K562 (cell line): ENCODE data around the gene PIK3R5. TPM values are rescaled to one million over a fixed set of nuclear protein-coding genes. Genes with fewer than 3 reads are reported as not detected.

Experiments
- ATAC-seq: fragments of 200-7000 bp; cut with Tn5 transposase; 3 replicates; pipeline ENCODE4 v1.9.1; 2020; ENCODE audit warnings: moderate library complexity
- BruUV-seq: library from RNA; stranded (reverse); fragments of 400-500 nt; replicated peaks from 2 replicates; lab custom pipeline; 2021; lab: Mats Ljungman, UMichigan
- CTCF ChIA-PET: fragments of 300-600 bp; formaldehyde crosslinking; extraction: SDS; loops from one replicate; lab custom pipeline; 2021; ENCODE audit warnings: low intra/inter-chr PET ratio; lab: Yijun Ruan, JAX
- POLR2A ChIA-PET: fragments of 300-600, 350-650 bp; sonication (Branson Sonifier 250); formaldehyde crosslinking; extraction: SDS; loops from one replicate; lab custom pipeline; 2021; ENCODE audit warnings: antibody characterized with exemption, inconsistent platforms; lab: Yijun Ruan, JAX
- DNase-seq, 4 experiments: peaks; one replicate each; pipeline versions ENCODE4 v3.0.0 to v3.0.0-alpha.2; 2011 to 2018; ENCODE audit warnings: low spot score in 3 of 4, mixed read lengths in 3 of 4; ENCODE audit errors: extremely low read depth in 1 of 4
- FAIRE-seq: peaks from 2 replicates; lab custom pipeline; 2011; peaks lifted over from hg19 to GRCh38; lab: Jason Lieb, UNC
- H2AFZ ChIP-seq: 2 replicates; pipeline ENCODE4 v1.6.0; 2011; ENCODE audit warnings: low read depth, low read length, control low read depth, inconsistent platforms
- H3K27ac ChIP-seq: fragments of 200-600 bp; 3 replicates; pipeline ENCODE4 v1.8.0; 2011; ENCODE audit warnings: low read depth, mild to moderate bottlenecking, control low read depth, inconsistent platforms, low read length, moderate library complexity, mixed read lengths; ENCODE audit errors: extremely low read depth
- H3K27me3 ChIP-seq, 2 experiments: fragments of 300-600 bp in 1 of 2; 2 replicates in 1 of 2; 3 replicates in 1 of 2; pipeline versions ENCODE4 v1.6.0 to v1.8.0; 2011; ENCODE audit warnings: inconsistent platforms in 2 of 2, low read length in 2 of 2, mild to moderate bottlenecking in 1 of 2, mixed read lengths in 1 of 2, moderate library complexity in 1 of 2; ENCODE audit not compliant: control insufficient read depth in 2 of 2, insufficient read depth in 2 of 2
- H3K36me3 ChIP-seq: fragments of 300-600 bp; 3 replicates; pipeline ENCODE4 v1.8.0; 2011; ENCODE audit warnings: mild to moderate bottlenecking, low read length, inconsistent platforms; ENCODE audit not compliant: control insufficient read depth, insufficient read depth
- H3K4me1 ChIP-seq, 2 experiments: fragments of 200-600 bp in 1 of 2; replicated peaks in 1 of 2; 2 replicates in 1 of 2; 3 replicates in 1 of 2; pipeline versions ENCODE4 v1.5.1 to v1.8.0; 2011; ENCODE audit warnings: inconsistent platforms in 2 of 2, low read length in 2 of 2, mild to moderate bottlenecking in 1 of 2, mixed read lengths in 1 of 2, moderate library complexity in 1 of 2; ENCODE audit not compliant: control insufficient read depth in 2 of 2, insufficient read depth in 2 of 2
- H3K4me2 ChIP-seq: 2 replicates; pipeline ENCODE4 v1.6.1; 2011; ENCODE audit warnings: low read length, control low read depth, inconsistent platforms, mixed read lengths; ENCODE audit not compliant: insufficient read depth
- H3K4me3 ChIP-seq: fragments of 200-600 bp; sonication (generic), shearing (Covaris generic); 2 replicates; pipeline ENCODE4 v1.5.1; 2016; ENCODE audit warnings: control low read depth, inconsistent platforms
- H3K79me2 ChIP-seq: fragments of 200-600 bp; 3 replicates; pipeline ENCODE4 v1.8.0; 2011; ENCODE audit warnings: low read length, inconsistent platforms; ENCODE audit not compliant: control insufficient read depth, insufficient read depth
- H3K9ac ChIP-seq, 2 experiments: 2 replicates each; pipeline versions ENCODE4 v1.6.0 to v1.6.1; 2011; ENCODE audit warnings: low read depth in 2 of 2, low read length in 2 of 2, control low read depth in 1 of 2, inconsistent platforms in 1 of 2, mild to moderate bottlenecking in 1 of 2, mixed read lengths in 1 of 2; ENCODE audit not compliant: insufficient read depth in 1 of 2
- H3K9me1 ChIP-seq: one replicate; pipeline ENCODE4 v1.6.0; 2011; ENCODE audit warnings: inconsistent platforms, mild to moderate bottlenecking, low read length, moderate library complexity; ENCODE audit not compliant: control insufficient read depth, insufficient read depth
- H3K9me3 ChIP-seq: replicated peaks from 2 replicates; pipeline ENCODE4 v1.5.1; 2011; ENCODE audit warnings: low read depth, low read length, inconsistent platforms; ENCODE audit not compliant: control insufficient read depth, insufficient read depth
- H4K20me1 ChIP-seq: replicated peaks from 2 replicates; pipeline ENCODE4 v1.6.1; 2011; ENCODE audit warnings: low read length, inconsistent platforms, mixed read lengths; ENCODE audit not compliant: control insufficient read depth, insufficient read depth
- HNRNPLL ChIP-seq: fragments of 200-400 bp; formaldehyde crosslinking; IDR thresholded peaks from 2 replicates; pipeline ENCODE4 v1.6.1; 2017; ENCODE audit warnings: low read length, low read depth, mild to moderate bottlenecking; ENCODE audit not compliant: poor library complexity, severe bottlenecking
- KLF6 ChIP-seq: fragments of 250-450 bp; sonication (Bioruptor Pico); IDR thresholded peaks from 2 replicates; pipeline ENCODE4 v1.4.0; 2020; ENCODE audit warnings: mild to moderate bottlenecking, moderate library complexity, borderline replicate concordance
- NELFE ChIP-seq: IDR thresholded peaks from 2 replicates; pipeline ENCODE4 v1.6.1; 2011; ENCODE audit warnings: mild to moderate bottlenecking; ENCODE audit not compliant: insufficient read depth, insufficient read length
- NRF1 ChIP-seq, 2 experiments: fragments of 450-650 bp; IDR thresholded peaks in 1 of 2; conservative IDR thresholded peaks in 1 of 2; 2 replicates each; pipeline ENCODE4 v1.6.1; 2014; ENCODE audit warnings: mild to moderate bottlenecking in 2 of 2
- TRIM28 ChIP-seq: fragments of 450-650 bp; IDR thresholded peaks from 2 replicates; pipeline ENCODE4 v1.6.1; 2017
- ZNF23 ChIP-seq: fragments of 250-450 bp; sonication (Bioruptor Pico); IDR thresholded peaks from 2 replicates; pipeline ENCODE4 v1.4.0; 2020; ENCODE audit warnings: mild to moderate bottlenecking
- ZNF431 ChIP-seq: sonication (generic); formaldehyde crosslinking; IDR thresholded peaks from 2 replicates; pipeline ENCODE4 v1.8.0; 2022; ENCODE audit warnings: mild to moderate bottlenecking, missing genetic modification reagents
- WGBS: fragments of 100-300 bp; shearing (Covaris generic); methylation state at CpG from one replicate; pipeline ENCODE4 v1.1.6; 2016; ENCODE audit warnings: low coverage, mixed read lengths; ENCODE audit not compliant: insufficient coverage; ENCODE audit errors: missing lambda C conversion rate; 5-methylcytosine and 5-hydroxymethylcytosine counted together
- in situ Hi-C: fragments of 300-500 bp; cut with MboI; formaldehyde crosslinking; loops from 4 replicates; pipeline ENCODE4 v1.15.0; 2018; ENCODE audit warnings: inconsistent platforms, mixed read lengths
- intact Hi-C: fragments of 100-400 bp; cut with micrococcal nuclease; formaldehyde crosslinking; loops from 2 replicates; pipeline ENCODE4 v1.14.2; 2022
- polyA plus RNA-seq, 8 experiments: library from polyadenylated mRNA; depleted of rRNA in 4 of 8; stranded (reverse) in 5 of 8; unstranded in 3 of 8; fragments of >200 nt; fragmentation: Nextera tagmentation in 2 of 8; fragmentation: Illumina TruSeq in 1 of 8; extraction: Ambion mirVana in 2 of 8; extraction: Trizol in 1 of 8; gene quantifications; 2 replicates each; pipeline versions ENCODE4 v1.2.1 to v1.2.3, GENCODE V29; 2011 to 2014; ENCODE audit warnings: inconsistent platforms in 1 of 8, missing spikeins in 1 of 8
- total RNA-seq, 7 experiments: library from RNA; depleted of rRNA in 6 of 7; stranded (reverse); fragments of >200 nt in 6 of 7; fragmentation: Illumina TruSeq in 2 of 7; extraction: Trizol in 2 of 7; gene quantifications; 2 replicates each; pipeline versions ENCODE4 v1.2.1 to v1.2.3, GENCODE V29; 2011 to 2021; ENCODE audit warnings: low replicate concordance in 1 of 7

The PIK3R5 gene
- total and polyA plus RNA-seq, 9 of the 15 experiments (the other 6 are each of a cell fraction or from before 2014, with no cell fraction given) = 0.01 to 0.38 TPM; not detected in 7

DNA sequence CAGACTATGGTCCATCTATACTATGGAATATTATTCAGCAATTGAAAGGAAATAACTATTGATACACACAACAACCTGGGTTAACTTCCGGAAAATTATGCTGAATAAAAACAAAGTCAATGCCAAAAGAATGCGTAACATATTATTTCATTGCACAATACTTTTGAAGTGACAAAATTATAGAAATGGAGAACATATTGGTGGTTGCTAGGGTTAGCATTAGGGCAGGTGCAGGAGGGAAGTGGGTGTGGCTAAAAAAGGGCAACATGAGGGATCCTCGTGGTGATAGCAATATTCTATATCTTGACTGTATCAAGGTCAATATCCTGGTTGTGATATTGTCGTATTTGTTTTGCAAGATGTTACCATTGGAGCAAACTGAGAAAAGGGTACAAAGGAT lies 34.9 kb downstream of the PIK3R5 start:
- no peaks in the 10 kb centered on the region for H3K27me3 ChIP-seq
- H3K4me3 ChIP-seq = no peak overlapping the region
- DNase-seq = no peak
- POLR2A ChIA-PET = no interaction called here
- in situ Hi-C loops = no loop called here
- BruUV-seq = no TSS peak
- CTCF ChIA-PET = no interaction called here
- H3K9ac ChIP-seq = no peak overlapping the region
- TF ChIP-seq NRF1 (conservative IDR thresholded peaks at IDR 0.05 in 1 of 2, IDR thresholded peaks at IDR 0.05 in 1 of 2) (no peak), HNRNPLL (no peak), ZNF431 (no peak)
- no peak for FAIRE-seq
- H3K4me1 ChIP-seq = no peaks in the 10 kb centered on the region
- no peak overlapping the region for H3K27ac ChIP-seq
- no peaks in the 10 kb centered on the region for H3K36me3 ChIP-seq
- H3K9me3 ChIP-seq = no peaks in the 10 kb centered on the region; the same call in 1 of the 2 replicates
- WGBS = 0% methylated on average over 4 of the region's 4 CpGs
- no peaks in the 10 kb centered on the region for H3K9me1 ChIP-seq
- ATAC-seq = no peak
- H3K4me2 ChIP-seq = no peak overlapping the region
- H2AFZ ChIP-seq = no peak overlapping the region
- H4K20me1 ChIP-seq = no peaks in the 10 kb centered on the region
- intact Hi-C loops = no loop called here
- no peaks in the 10 kb centered on the region for H3K79me2 ChIP-seq

DNA sequence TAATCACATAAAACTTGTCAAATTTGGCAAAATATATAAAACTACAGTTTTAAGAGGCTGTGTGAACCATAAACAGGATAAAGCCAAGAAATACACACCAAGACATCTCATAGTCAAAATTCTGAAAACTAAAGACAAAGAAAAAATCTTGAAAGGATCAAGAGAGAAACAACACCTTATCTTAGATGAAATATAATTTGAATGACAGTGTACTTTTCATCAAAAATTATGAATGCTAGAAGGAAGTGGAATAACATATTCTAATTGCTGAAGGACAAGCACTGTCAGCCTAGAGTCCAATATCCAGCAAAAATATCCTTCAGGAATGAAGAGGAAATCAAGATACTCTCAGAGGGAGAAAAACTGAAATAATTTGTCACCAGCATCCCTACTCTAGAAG lies 37.2 kb downstream of the PIK3R5 start:
- Histone ChIP-seq H2AFZ (no peak overlapping the region), H3K79me2 (no peaks in the 10 kb centered on the region), H3K36me3 (no peaks in the 10 kb centered on the region), H3K27ac (no peak overlapping the region), H3K9ac (no peak overlapping the region), H3K4me3 (no peak overlapping the region), H4K20me1 (no peaks in the 10 kb centered on the region), H3K9me1 (no peaks in the 10 kb centered on the region), H3K4me1 (no peaks in the 10 kb centered on the region), H3K4me2 (no peak overlapping the region), H3K9me3 (peaks cover 1% of the 10 kb centered on the region; the same call in 1 of the 2 replicates), H3K27me3 (no peaks in the 10 kb centered on the region)
- in situ Hi-C loops (no loop called here), intact Hi-C loops (no loop called here)
- CTCF ChIA-PET = no interaction called here
- peak; percentile 77; the same call in 1 of the 2 replicates for TF ChIP-seq TRIM28
- no peak for TF ChIP-seq NELFE
- TF ChIP-seq ZNF23 (CRISPR knock-in tag) = no peak
- TF ChIP-seq KLF6 = no peak
- POLR2A ChIA-PET = no interaction called here
- no TSS peak for BruUV-seq
- ATAC-seq = no peak
- FAIRE-seq = no peak
- no peak for DNase-seq
